ENCODE results near the gene RACGAP1.
"Not testable (repeated sequence)": the region's sequence is repeated elsewhere in the genome, so short reads cannot be mapped to it uniquely, and the experiment has no call there.

Gene RACGAP1

DNA sequence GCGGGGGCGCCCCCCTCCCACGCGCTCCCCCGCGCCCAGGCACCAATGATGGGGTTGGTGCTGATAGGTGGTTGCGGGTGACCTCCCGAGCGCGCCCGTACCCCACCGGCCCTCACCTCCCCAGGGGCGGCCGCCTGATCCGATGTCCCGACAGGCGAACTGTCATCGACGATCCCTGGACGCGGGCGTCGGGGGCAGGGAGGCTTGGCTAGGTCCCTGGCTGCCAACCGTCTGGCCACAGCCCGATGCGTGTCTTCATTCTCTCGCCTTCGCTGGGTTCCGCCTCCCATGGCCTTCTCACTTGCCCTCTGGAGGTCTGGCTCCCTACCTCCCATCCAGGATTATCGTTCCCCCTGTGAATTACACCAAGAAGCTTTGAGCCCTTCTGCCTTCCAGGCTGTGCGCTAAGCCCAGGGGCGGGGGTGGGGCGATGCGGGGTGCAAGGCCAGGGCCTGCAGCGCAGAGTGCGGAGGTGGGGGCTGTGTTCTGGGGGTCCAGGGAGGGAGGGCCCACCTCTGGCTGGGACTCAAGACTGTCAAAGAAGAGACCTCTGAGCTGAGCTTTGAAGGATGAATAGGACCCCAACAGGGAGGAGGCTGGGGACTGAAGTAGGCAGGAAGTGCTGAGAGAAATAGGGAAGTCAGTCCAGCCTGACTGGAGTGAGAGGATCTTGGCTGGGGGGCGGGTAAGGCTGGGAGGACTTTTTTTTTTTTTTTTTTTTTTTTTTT lies 7.7 kb upstream of the RACGAP1 start:
- ATAC-seq, result no peak
- TF ChIP-seq SNAI2 (CRISPR knock-in tag; IDR thresholded peaks at IDR 0.05), result no peak
- no peak for TF ChIP-seq OSR1 (CRISPR knock-in tag; IDR thresholded peaks at IDR 0.05)
- no peak for TF ChIP-seq ESRRG (CRISPR knock-in tag; IDR thresholded peaks at IDR 0.05)
- TF ChIP-seq, protein P1, sequence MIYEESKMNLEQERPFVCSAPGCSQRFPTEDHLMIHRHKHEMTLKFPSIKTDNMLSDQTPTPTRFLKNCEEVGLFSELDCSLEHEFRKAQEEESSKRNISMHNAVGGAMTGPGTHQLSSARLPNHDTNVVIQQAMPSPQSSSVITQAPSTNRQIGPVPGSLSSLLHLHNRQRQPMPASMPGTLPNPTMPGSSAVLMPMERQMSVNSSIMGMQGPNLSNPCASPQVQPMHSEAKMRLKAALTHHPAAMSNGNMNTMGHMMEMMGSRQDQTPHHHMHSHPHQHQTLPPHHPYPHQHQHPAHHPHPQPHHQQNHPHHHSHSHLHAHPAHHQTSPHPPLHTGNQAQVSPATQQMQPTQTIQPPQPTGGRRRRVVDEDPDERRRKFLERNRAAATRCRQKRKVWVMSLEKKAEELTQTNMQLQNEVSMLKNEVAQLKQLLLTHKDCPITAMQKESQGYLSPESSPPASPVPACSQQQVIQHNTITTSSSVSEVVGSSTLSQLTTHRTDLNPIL (CRISPR knock-in tag; IDR thresholded peaks at IDR 0.05; ENCODE audit: low read depth), result no peak
- TF ChIP-seq ZNF70 (CRISPR knock-in tag; IDR thresholded peaks at IDR 0.05), result no peak
- TF ChIP-seq ZFP3 (CRISPR knock-in tag; IDR thresholded peaks at IDR 0.05), result no peak
- no peak for TF ChIP-seq ZFP30 (CRISPR knock-in tag; IDR thresholded peaks at IDR 0.05)
- no peak for TF ChIP-seq ISL1 (CRISPR knock-in tag; IDR thresholded peaks at IDR 0.05)
- TF ChIP-seq ARNTL (CRISPR knock-in tag; IDR thresholded peaks at IDR 0.05; ENCODE audit: borderline replicate concordance, low read depth), result no peak
- TF ChIP-seq, protein P2, sequence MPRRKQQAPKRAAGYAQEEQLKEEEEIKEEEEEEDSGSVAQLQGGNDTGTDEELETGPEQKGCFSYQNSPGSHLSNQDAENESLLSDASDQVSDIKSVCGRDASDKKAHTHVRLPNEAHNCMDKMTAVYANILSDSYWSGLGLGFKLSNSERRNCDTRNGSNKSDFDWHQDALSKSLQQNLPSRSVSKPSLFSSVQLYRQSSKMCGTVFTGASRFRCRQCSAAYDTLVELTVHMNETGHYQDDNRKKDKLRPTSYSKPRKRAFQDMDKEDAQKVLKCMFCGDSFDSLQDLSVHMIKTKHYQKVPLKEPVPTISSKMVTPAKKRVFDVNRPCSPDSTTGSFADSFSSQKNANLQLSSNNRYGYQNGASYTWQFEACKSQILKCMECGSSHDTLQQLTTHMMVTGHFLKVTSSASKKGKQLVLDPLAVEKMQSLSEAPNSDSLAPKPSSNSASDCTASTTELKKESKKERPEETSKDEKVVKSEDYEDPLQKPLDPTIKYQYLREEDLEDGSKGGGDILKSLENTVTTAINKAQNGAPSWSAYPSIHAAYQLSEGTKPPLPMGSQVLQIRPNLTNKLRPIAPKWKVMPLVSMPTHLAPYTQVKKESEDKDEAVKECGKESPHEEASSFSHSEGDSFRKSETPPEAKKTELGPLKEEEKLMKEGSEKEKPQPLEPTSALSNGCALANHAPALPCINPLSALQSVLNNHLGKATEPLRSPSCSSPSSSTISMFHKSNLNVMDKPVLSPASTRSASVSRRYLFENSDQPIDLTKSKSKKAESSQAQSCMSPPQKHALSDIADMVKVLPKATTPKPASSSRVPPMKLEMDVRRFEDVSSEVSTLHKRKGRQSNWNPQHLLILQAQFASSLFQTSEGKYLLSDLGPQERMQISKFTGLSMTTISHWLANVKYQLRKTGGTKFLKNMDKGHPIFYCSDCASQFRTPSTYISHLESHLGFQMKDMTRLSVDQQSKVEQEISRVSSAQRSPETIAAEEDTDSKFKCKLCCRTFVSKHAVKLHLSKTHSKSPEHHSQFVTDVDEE (CRISPR knock-in tag; IDR thresholded peaks at IDR 0.05), result no peak
- TF ChIP-seq GLIS3 (CRISPR knock-in tag; IDR thresholded peaks at IDR 0.05), result no peak
- TF ChIP-seq ZNF565 (CRISPR knock-in tag; conservative IDR thresholded peaks at IDR 0.05; ENCODE audit: low read depth), result no peak
- no peak for TF ChIP-seq ZC3H10 (CRISPR knock-in tag; IDR thresholded peaks at IDR 0.05)
- no peak for TF ChIP-seq ZNF8 (CRISPR knock-in tag; IDR thresholded peaks at IDR 0.05)
- no peak for TF ChIP-seq TCF4 (CRISPR knock-in tag; IDR thresholded peaks at IDR 0.05; ENCODE audit: borderline replicate concordance)
- TF ChIP-seq TOX (CRISPR knock-in tag; IDR thresholded peaks at IDR 0.05; ENCODE audit: borderline replicate concordance), result no peak

DNA sequence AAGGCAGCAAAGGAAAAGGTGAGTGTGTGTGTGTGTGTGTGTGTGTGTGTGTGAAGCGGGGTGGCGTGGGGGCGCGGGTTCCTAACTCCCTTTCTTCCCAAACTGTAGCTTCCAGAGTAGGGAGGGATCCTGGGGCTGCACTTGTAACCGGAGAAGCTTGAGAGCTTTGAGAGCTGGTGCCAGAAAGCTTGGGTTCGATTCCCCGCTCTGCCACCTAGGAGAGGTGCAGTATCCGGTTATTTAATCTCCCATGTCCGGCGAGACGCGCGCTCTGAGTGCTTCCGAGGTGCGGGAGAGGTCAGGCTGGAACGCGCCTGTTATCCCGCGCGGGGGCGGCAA lies 7.2 kb upstream of the RACGAP1 start:
- ATAC-seq, result no peak
- no peak for TF ChIP-seq ZC3H10 (CRISPR knock-in tag; IDR thresholded peaks at IDR 0.05)
- TF ChIP-seq ZNF565 (CRISPR knock-in tag; conservative IDR thresholded peaks at IDR 0.05; ENCODE audit: low read depth), result no peak
- TF ChIP-seq, protein P2 (CRISPR knock-in tag; IDR thresholded peaks at IDR 0.05), result no peak
- TF ChIP-seq ZNF8 (CRISPR knock-in tag; IDR thresholded peaks at IDR 0.05), result no peak
- TF ChIP-seq TCF4 (CRISPR knock-in tag; IDR thresholded peaks at IDR 0.05; ENCODE audit: borderline replicate concordance), result no peak
- TF ChIP-seq ZNF70 (CRISPR knock-in tag; IDR thresholded peaks at IDR 0.05), result no peak
- no peak for TF ChIP-seq PPARA (CRISPR knock-in tag; IDR thresholded peaks at IDR 0.05; ENCODE audit: borderline replicate concordance)
- no peak for TF ChIP-seq RARB (CRISPR knock-in tag; IDR thresholded peaks at IDR 0.05)
- TF ChIP-seq, protein P3, sequence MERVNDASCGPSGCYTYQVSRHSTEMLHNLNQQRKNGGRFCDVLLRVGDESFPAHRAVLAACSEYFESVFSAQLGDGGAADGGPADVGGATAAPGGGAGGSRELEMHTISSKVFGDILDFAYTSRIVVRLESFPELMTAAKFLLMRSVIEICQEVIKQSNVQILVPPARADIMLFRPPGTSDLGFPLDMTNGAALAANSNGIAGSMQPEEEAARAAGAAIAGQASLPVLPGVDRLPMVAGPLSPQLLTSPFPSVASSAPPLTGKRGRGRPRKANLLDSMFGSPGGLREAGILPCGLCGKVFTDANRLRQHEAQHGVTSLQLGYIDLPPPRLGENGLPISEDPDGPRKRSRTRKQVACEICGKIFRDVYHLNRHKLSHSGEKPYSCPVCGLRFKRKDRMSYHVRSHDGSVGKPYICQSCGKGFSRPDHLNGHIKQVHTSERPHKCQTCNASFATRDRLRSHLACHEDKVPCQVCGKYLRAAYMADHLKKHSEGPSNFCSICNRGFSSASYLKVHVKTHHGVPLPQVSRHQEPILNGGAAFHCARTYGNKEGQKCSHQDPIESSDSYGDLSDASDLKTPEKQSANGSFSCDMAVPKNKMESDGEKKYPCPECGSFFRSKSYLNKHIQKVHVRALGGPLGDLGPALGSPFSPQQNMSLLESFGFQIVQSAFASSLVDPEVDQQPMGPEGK (CRISPR knock-in tag; IDR thresholded peaks at IDR 0.05; ENCODE audit: borderline replicate concordance), result no peak

DNA sequence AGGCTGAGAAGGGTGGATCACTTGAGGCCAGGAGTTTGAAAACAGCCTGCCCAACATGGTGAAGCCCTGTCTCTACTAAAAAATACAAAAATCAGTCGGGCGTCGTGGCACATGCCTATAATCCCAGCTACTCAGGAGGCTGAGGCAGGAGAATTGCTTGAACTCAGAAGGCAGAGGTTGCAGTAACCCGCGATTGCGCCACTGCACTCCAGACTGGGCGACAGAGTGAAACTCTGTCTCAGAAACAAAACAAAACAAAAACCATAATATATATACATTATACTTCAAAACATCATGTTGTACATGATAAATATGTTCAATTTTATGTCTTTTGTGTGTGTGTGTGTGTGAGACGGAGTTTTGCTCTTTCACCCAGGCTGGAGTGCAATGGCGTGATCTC lies 5.2 kb upstream of the RACGAP1 start:
- ATAC-seq, result not testable (repeated sequence)

DNA sequence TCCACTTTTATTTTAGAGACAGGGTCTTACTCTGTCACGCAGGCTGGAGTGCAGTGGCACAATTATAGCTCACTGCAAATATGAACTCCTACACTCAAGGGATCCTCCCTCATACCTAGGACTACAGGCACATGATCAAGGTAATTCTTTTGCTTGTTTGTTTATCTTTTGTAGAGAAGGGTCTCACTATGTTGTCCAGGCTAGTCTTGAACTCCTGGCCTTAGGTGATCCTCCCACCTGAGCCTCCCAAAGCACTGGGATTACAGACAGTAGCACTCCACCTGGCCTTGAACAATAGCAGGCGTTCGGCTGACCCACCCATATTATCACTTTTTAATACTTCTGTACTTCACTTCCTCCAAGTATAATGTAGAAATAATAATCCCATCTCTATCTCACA lies 1.4 kb upstream of the RACGAP1 start:
- ATAC-seq, result no peak
- TF ChIP-seq RARB (CRISPR knock-in tag; IDR thresholded peaks at IDR 0.05) (no peak), ISL1 (CRISPR knock-in tag; IDR thresholded peaks at IDR 0.05) (no peak), PPARA (CRISPR knock-in tag; IDR thresholded peaks at IDR 0.05; ENCODE audit: borderline replicate concordance) (no peak), ZFP3 (CRISPR knock-in tag; IDR thresholded peaks at IDR 0.05) (no peak)
- TF ChIP-seq, protein P2 (CRISPR knock-in tag; IDR thresholded peaks at IDR 0.05), result no peak
- TF ChIP-seq, protein P1 (CRISPR knock-in tag; IDR thresholded peaks at IDR 0.05; ENCODE audit: low read depth), result no peak
- TF ChIP-seq, protein P3 (CRISPR knock-in tag; IDR thresholded peaks at IDR 0.05; ENCODE audit: borderline replicate concordance), result no peak
